Skeletal muscle cell (primary cell): Measurements from ENCODE around the gene CCL3.
"Not testable (repeated sequence)": the region's sequence is repeated elsewhere in the genome, so short reads cannot be mapped to it uniquely, and the experiment has no call there.

Experiments used
- DNase-seq: peaks from one replicate; pipeline ENCODE4 v3.0.0-alpha.2; 2010; ENCODE audit warnings: low read depth
- H3K4me3 ChIP-seq: 2 replicates; pipeline ENCODE4 v1.5.1; 2011; ENCODE audit warnings: low read depth, mild to moderate bottlenecking, control low read depth, low read length, moderate library complexity

Gene CCL3

GRCh38 chr17:36088670-36089338 is 1.1 kb downstream of the CCL3 start:
- DNase-seq, result no peak
- no peak overlapping the region for H3K4me3 ChIP-seq

GRCh38 chr17:36087897-36088572 is 1.9 kb downstream of the CCL3 start:
- not testable (repeated sequence) for H3K4me3 ChIP-seq, DNase-seq

- not testable (repeated sequence) for H3K4me3 ChIP-seq
These were observed 2.5 kb downstream of the CCL3 start for GRCh38 chr17:36087471-36087870.

GRCh38 chr17:36086791-36087190 is 3.2 kb downstream of the CCL3 start:
- no peak for DNase-seq
- no peak overlapping the region for H3K4me3 ChIP-seq

More at GRCh38 chr17:36087471-36087870, 2.5 kb downstream of the CCL3 start:
- DNase-seq, result not testable (repeated sequence)

GRCh38 chr17:36085765-36086164 is 4.2 kb downstream of the CCL3 start:
- H3K4me3 ChIP-seq, result no peak overlapping the region
- no peak for DNase-seq

GRCh38 chr17:36083691-36084090 is 6.3 kb downstream of the CCL3 start:
- H3K4me3 ChIP-seq, DNase-seq: not testable (repeated sequence)

- not testable (repeated sequence) for H3K4me3 ChIP-seq, DNase-seq
These were observed 7.3 kb downstream of the CCL3 start for GRCh38 chr17:36082482-36083120.

GRCh38 chr17:36081681-36082471 is 8.1 kb downstream of the CCL3 start:
- DNase-seq, H3K4me3 ChIP-seq: not testable (repeated sequence)

- no peak for DNase-seq
- H3K4me3 ChIP-seq, result no peak overlapping the region
These were observed 15.6 kb downstream of the CCL3 start for GRCh38 chr17:36074365-36074764.

- DNase-seq, result no peak
- H3K4me3 ChIP-seq, result no peak overlapping the region
These were observed 17.4 kb downstream of the CCL3 start for GRCh38 chr17:36072431-36073121.

GRCh38 chr17:36071751-36072150 is 18.2 kb downstream of the CCL3 start:
- no peak for DNase-seq
- H3K4me3 ChIP-seq, result no peak overlapping the region

- H3K4me3 ChIP-seq, result no peak overlapping the region
- no peak for DNase-seq
These were observed 19.5 kb downstream of the CCL3 start for GRCh38 chr17:36070427-36070826.

GRCh38 chr17:36069136-36069535 is 20.8 kb downstream of the CCL3 start:
- H3K4me3 ChIP-seq, result no peak overlapping the region
- DNase-seq, result no peak

- no peak for DNase-seq
These were observed 21.4 kb downstream of the CCL3 start for GRCh38 chr17:36068524-36068923.

GRCh38 chr17:36066365-36066985 is 23.5 kb downstream of the CCL3 start:
- DNase-seq, result no peak
- no peak overlapping the region for H3K4me3 ChIP-seq

More at GRCh38 chr17:36068524-36068923, 21.4 kb downstream of the CCL3 start:
- no peak overlapping the region for H3K4me3 ChIP-seq

- H3K4me3 ChIP-seq, result no peak within 1 kb of the TSS
- no peak for DNase-seq
These were observed 26.0 kb downstream of the CCL3 start, which contains the start of gene CCL18 for GRCh38 chr17:36063786-36064541. Gene CCL18, plus strand, starts transcription at chr17:36064272. Its CDS starts 71 bp downstream, at chr17:36064343.

GRCh38 chr17:36060816-36061215 is 29.1 kb downstream of the CCL3 start:
- no peak for DNase-seq
- H3K4me3 ChIP-seq, result no peak overlapping the region

GRCh38 chr17:36059406-36059805 is 30.5 kb downstream of the CCL3 start:
- no peak for DNase-seq
- H3K4me3 ChIP-seq, result no peak overlapping the region
